HepG2 (cell line): ENCODE results near the gene ADCY10. TPM values are rescaled to one million over a fixed set of nuclear protein-coding genes. Genes with fewer than 3 reads are reported as not detected.

Source experiments
- DNMT1 ChIP-seq: sonication (generic); formaldehyde crosslinking; IDR thresholded peaks from 2 replicates; pipeline ENCODE4 v1.5.1; 2020; ENCODE audit warnings: mild to moderate bottlenecking, missing genetic modification reagents
- EP300 ChIP-seq, 3 experiments: sonication (generic) in 1 of 3; formaldehyde crosslinking in 1 of 3; IDR thresholded peaks; 2 replicates each; pipeline versions ENCODE4 v1.5.1 to v1.6.1; 2011 to 2020; ENCODE audit warnings: low read depth in 2 of 3, low read length in 2 of 3, borderline replicate concordance in 1 of 3, improper control_type of control experiment in 1 of 3, mild to moderate bottlenecking in 1 of 3, missing genetic modification reagents in 1 of 3, moderate library complexity in 1 of 3
- HNRNPUL1 ChIP-seq: fragments of 200-400 bp; formaldehyde crosslinking; IDR thresholded peaks from 2 replicates; pipeline ENCODE4 v1.6.1; 2017; ENCODE audit warnings: low read depth, mild to moderate bottlenecking, low read length, moderate library complexity
- IRX3 ChIP-seq: sonication (generic); formaldehyde crosslinking; IDR thresholded peaks from 2 replicates; pipeline ENCODE4 v1.8.1; 2023; ENCODE audit warnings: mild to moderate bottlenecking, low read depth, missing genetic modification reagents, borderline replicate concordance
- MED1 ChIP-seq: sonication (generic); formaldehyde crosslinking; IDR thresholded peaks from 2 replicates; pipeline ENCODE4 v1.4.0; 2020; ENCODE audit warnings: missing genetic modification reagents
- PHB2 ChIP-seq: fragments of 450-650 bp; IDR thresholded peaks from 2 replicates; pipeline ENCODE4 v1.6.1; 2018; ENCODE audit not compliant: partially characterized antibody
- PHF5A ChIP-seq: IDR thresholded peaks from one replicate; pipeline ENCODE4 v1.6.1; 2018; ENCODE audit warnings: low read depth, missing genetic modification reagents; ENCODE audit not compliant: unreplicated experiment
- RFXANK ChIP-seq: IDR thresholded peaks from 2 replicates; pipeline ENCODE4 v1.6.1; 2016
- SMARCE1 ChIP-seq: fragments of 450-650 bp; IDR thresholded peaks from 2 replicates; pipeline ENCODE4 v1.6.1; 2017; ENCODE audit warnings: borderline replicate concordance
- STAG1 ChIP-seq: sonication (generic); formaldehyde crosslinking; IDR thresholded peaks from 2 replicates; pipeline ENCODE4 v1.4.0; 2020; ENCODE audit warnings: missing genetic modification reagents
- THAP11 ChIP-seq: IDR thresholded peaks from 2 replicates; pipeline ENCODE4 v1.6.1; 2016; ENCODE audit warnings: missing biosample characterization, missing genetic modification reagents
- TOPORS ChIP-seq: sonication (generic); formaldehyde crosslinking; IDR thresholded peaks from 2 replicates; pipeline ENCODE4 v1.8.0; 2023; ENCODE audit warnings: mild to moderate bottlenecking, missing genetic modification reagents
- ZEB1 ChIP-seq: IDR thresholded peaks from 2 replicates; pipeline ENCODE4 v1.6.1; 2012; ENCODE audit warnings: mild to moderate bottlenecking, low read depth, inconsistent platforms; ENCODE audit not compliant: insufficient replicate concordance
- ZFY ChIP-seq: sonication (generic); formaldehyde crosslinking; IDR thresholded peaks from 2 replicates; pipeline ENCODE4 v1.4.0; 2020; ENCODE audit warnings: missing genetic modification reagents
- ZNF138 ChIP-seq: sonication (generic); formaldehyde crosslinking; IDR thresholded peaks from 2 replicates; pipeline ENCODE4 v1.5.0; 2020; ENCODE audit warnings: mild to moderate bottlenecking, low read depth, missing genetic modification reagents
- ZNF292 ChIP-seq: sonication (generic); formaldehyde crosslinking; IDR thresholded peaks from 2 replicates; pipeline ENCODE4 v1.8.1; 2022; ENCODE audit warnings: mild to moderate bottlenecking, low read depth, missing genetic modification reagents, borderline replicate concordance
- ZNF550 ChIP-seq: sonication (generic); formaldehyde crosslinking; IDR thresholded peaks from 2 replicates; pipeline ENCODE4 v1.4.0; 2020; ENCODE audit warnings: mild to moderate bottlenecking, missing genetic modification reagents, borderline replicate concordance
- ZNF746 ChIP-seq: sonication (generic); formaldehyde crosslinking; IDR thresholded peaks from 2 replicates; pipeline ENCODE4 v1.8.0; 2022; ENCODE audit warnings: mild to moderate bottlenecking, missing genetic modification reagents
- ZNF788 ChIP-seq: sonication (generic); formaldehyde crosslinking; IDR thresholded peaks from 2 replicates; pipeline ENCODE4 v1.5.0; 2020; ENCODE audit warnings: mild to moderate bottlenecking, missing genetic modification reagents, borderline replicate concordance
- ZSCAN29 ChIP-seq: sonication (generic); formaldehyde crosslinking; conservative IDR thresholded peaks from 2 replicates; pipeline ENCODE4 v1.4.0; 2020; ENCODE audit warnings: mild to moderate bottlenecking, missing genetic modification reagents
- polyA plus RNA-seq, 8 experiments: library from polyadenylated mRNA; depleted of rRNA in 3 of 8; stranded (reverse) in 7 of 8; unstranded in 1 of 8; fragments of >200 nt; fragmentation: Illumina TruSeq in 4 of 8; extraction: Trizol in 4 of 8; gene quantifications; 2 replicates each; pipeline versions ENCODE4 v1.2.1 to v1.2.3, GENCODE V29; 2011 to 2016; ENCODE audit warnings: low read depth in 4 of 8, missing spikeins in 1 of 8, mixed read lengths in 1 of 8; ENCODE audit not compliant: insufficient read depth in 1 of 8
- total RNA-seq, 5 experiments: library from RNA; depleted of rRNA; stranded (reverse); fragments of >200 nt; fragmentation: Illumina TruSeq; extraction: Trizol; gene quantifications; 2 replicates each; pipeline ENCODE4 v1.2.3, GENCODE V29; 2016; ENCODE audit warnings: low read depth in 1 of 5
- TF ChIP-seq, protein P1 (sequence below): sonication (generic); formaldehyde crosslinking; IDR thresholded peaks from 2 replicates; pipeline ENCODE4 v1.8.1; 2023; ENCODE audit warnings: mild to moderate bottlenecking, missing genetic modification reagents
- TF ChIP-seq, protein P2 (sequence below): sonication (generic); formaldehyde crosslinking; IDR thresholded peaks from 2 replicates; pipeline ENCODE4 v1.5.1; 2020; ENCODE audit warnings: missing genetic modification reagents, mild to moderate bottlenecking, borderline replicate concordance
- TF ChIP-seq, protein P3 (sequence below): conservative IDR thresholded peaks from 2 replicates; pipeline ENCODE4 v1.6.1; 2018; ENCODE audit warnings: missing genetic modification reagents
- TF ChIP-seq, protein P4 (sequence below): sonication (generic); formaldehyde crosslinking; IDR thresholded peaks from 2 replicates; pipeline ENCODE4 v1.4.0; 2020; ENCODE audit warnings: missing genetic modification reagents, borderline replicate concordance
- TF ChIP-seq, protein P5 (sequence below): IDR thresholded peaks from 2 replicates; pipeline ENCODE4 v1.6.1; 2016

Gene ADCY10
- total and polyA plus RNA-seq, 2 of the 13 experiments (the other 11 are each of a cell fraction or from before 2014, with no cell fraction given) = 0.02 to 0.03 TPM

DNA sequence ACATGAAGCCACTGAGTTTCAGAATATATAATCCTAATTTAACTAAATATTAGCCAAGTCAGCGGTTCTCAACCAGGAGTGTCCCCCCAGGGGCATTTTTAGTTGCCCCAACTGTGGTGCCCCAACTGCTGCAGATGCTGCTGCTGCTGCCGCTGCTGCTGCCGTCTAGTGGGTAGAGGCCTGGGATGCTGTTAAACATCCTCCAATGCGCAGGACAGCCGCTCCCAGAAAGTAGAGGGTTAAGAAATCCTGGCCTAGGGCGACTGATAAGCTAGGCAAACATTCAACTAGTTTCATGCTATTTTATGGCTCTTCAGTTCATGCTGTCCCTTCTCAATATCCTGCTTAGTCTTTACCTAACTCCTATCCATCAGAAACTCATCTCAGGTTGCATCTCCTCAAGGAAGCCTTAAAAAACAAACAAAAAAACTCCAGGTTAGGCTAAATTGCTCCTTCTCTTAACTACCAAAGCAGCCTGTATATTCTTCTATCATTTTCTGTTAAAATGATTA is 12.6 kb upstream of the ADCY10 start (continued):
- TF ChIP-seq ZNF292 (CRISPR knock-in tag) = peak; percentile 73; the same call in 1 of the 2 replicates
- no peak for TF ChIP-seq ZNF138
- TF ChIP-seq ZSCAN29 (CRISPR knock-in tag) = no peak
- TF ChIP-seq, protein P1, sequence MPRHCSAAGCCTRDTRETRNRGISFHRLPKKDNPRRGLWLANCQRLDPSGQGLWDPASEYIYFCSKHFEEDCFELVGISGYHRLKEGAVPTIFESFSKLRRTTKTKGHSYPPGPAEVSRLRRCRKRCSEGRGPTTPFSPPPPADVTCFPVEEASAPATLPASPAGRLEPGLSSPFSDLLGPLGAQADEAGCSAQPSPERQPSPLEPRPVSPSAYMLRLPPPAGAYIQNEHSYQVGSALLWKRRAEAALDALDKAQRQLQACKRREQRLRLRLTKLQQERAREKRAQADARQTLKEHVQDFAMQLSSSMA = no peak
- peak; percentile 61 for TF ChIP-seq ZFY
- TF ChIP-seq THAP11 = no peak
- TF ChIP-seq, protein P2, sequence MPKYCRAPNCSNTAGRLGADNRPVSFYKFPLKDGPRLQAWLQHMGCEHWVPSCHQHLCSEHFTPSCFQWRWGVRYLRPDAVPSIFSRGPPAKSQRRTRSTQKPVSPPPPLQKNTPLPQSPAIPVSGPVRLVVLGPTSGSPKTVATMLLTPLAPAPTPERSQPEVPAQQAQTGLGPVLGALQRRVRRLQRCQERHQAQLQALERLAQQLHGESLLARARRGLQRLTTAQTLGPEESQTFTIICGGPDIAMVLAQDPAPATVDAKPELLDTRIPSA (CRISPR knock-in tag) = no peak
- TF ChIP-seq SMARCE1 = no peak
- no peak for TF ChIP-seq TOPORS (CRISPR knock-in tag)
- no peak for TF ChIP-seq PHF5A (CRISPR knock-in tag)
- peak in 1 of 2 experiments; percentile 44; a peak in 1 of 4 replicates for TF ChIP-seq EP300 (IDR thresholded peaks at IDR 0.05; ENCODE audit: low read depth in 2 of 2, low read length in 2 of 2)
- TF ChIP-seq EP300 (CRISPR knock-in tag; IDR thresholded peaks at IDR 0.05; ENCODE audit: borderline replicate concordance) = no peak
- TF ChIP-seq PHB2 = no peak
- no peak for TF ChIP-seq DNMT1 (CRISPR knock-in tag)
- no peak for TF ChIP-seq ZEB1
- TF ChIP-seq ZNF788 (CRISPR knock-in tag) = no peak
- peak; percentile 63 for TF ChIP-seq STAG1 (CRISPR knock-in tag)
- TF ChIP-seq ZNF550 (CRISPR knock-in tag) = no peak
- no peak for TF ChIP-seq IRX3 (CRISPR knock-in tag)
- TF ChIP-seq ZNF746 (CRISPR knock-in tag) = no peak
- no peak for TF ChIP-seq HNRNPUL1
- TF ChIP-seq, protein P3, sequence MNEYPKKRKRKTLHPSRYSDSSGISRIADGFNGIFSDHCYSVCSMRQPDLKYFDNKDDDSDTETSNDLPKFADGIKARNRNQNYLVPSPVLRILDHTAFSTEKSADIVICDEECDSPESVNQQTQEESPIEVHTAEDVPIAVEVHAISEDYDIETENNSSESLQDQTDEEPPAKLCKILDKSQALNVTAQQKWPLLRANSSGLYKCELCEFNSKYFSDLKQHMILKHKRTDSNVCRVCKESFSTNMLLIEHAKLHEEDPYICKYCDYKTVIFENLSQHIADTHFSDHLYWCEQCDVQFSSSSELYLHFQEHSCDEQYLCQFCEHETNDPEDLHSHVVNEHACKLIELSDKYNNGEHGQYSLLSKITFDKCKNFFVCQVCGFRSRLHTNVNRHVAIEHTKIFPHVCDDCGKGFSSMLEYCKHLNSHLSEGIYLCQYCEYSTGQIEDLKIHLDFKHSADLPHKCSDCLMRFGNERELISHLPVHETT = no peak
- TF ChIP-seq MED1 = peak; percentile 40; the same call in 1 of the 2 replicates
- no peak for TF ChIP-seq RFXANK (CRISPR knock-in tag)
- TF ChIP-seq, protein P4, sequence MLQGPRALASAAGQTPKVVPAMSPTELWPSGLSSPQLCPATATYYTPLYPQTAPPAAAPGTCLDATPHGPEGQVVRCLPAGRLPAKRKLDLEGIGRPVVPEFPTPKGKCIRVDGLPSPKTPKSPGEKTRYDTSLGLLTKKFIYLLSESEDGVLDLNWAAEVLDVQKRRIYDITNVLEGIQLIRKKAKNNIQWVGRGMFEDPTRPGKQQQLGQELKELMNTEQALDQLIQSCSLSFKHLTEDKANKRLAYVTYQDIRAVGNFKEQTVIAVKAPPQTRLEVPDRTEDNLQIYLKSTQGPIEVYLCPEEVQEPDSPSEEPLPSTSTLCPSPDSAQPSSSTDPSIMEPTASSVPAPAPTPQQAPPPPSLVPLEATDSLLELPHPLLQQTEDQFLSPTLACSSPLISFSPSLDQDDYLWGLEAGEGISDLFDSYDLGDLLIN (CRISPR knock-in tag) = no peak
- TF ChIP-seq, protein P5, sequence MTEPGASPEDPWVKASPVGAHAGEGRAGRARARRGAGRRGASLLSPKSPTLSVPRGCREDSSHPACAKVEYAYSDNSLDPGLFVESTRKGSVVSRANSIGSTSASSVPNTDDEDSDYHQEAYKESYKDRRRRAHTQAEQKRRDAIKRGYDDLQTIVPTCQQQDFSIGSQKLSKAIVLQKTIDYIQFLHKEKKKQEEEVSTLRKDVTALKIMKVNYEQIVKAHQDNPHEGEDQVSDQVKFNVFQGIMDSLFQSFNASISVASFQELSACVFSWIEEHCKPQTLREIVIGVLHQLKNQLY (CRISPR knock-in tag) = no peak
